Jurkat, Clone E6-1 (cell line): Measurements from ENCODE around the gene LRRIQ3. TPM values are rescaled to one million over a fixed set of nuclear protein-coding genes. Genes with fewer than 3 reads are reported as not detected.
"Not testable (repeated sequence)": the region's sequence is repeated elsewhere in the genome, so short reads cannot be mapped to it uniquely, and the experiment has no call there.

Source experiments
- DNase-seq: peaks from one replicate; pipeline ENCODE4 v3.0.0-alpha.2; 2011; ENCODE audit warnings: low read depth, low spot score
- H3K4me3 ChIP-seq: 2 replicates; pipeline ENCODE4 v1.5.1; 2011; ENCODE audit warnings: mild to moderate bottlenecking, low read length, control low read depth, moderate library complexity
- polyA plus RNA-seq: library from polyadenylated mRNA; unstranded; fragments of >200 nt; gene quantifications from one replicate; pipeline ENCODE4 v1.2.1, GENCODE V29; 2012; ENCODE audit warnings: missing spikeins; ENCODE audit not compliant: insufficient read length, insufficient read depth

LRRIQ3 gene, protein sequence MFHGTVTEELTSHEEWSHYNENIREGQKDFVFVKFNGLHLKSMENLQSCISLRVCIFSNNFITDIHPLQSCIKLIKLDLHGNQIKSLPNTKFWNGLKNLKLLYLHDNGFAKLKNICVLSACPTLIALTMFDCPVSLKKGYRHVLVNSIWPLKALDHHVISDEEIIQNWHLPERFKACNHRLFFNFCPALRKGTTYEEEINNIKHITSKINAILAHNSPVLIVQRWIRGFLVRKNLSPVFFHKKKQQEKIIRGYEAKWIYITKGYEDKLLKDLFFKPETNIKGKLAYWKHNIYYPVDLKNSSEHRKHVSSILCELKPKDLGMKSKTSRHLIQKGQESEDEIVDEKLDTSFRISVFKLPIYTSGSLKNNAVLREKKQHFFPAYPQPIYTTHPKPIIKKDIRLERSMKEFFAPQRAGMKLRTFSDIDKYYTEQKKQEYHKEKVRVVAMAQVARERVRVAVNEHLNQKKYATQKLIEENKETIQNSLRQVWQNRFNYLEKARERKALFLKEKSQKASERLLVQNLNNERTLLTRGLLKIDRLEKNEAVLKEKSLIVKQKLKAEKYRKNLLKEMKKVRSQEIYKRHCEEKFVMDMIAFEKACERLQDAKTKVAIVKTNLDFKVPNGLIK
- polyA plus RNA-seq: 3.6 TPM

DNA sequence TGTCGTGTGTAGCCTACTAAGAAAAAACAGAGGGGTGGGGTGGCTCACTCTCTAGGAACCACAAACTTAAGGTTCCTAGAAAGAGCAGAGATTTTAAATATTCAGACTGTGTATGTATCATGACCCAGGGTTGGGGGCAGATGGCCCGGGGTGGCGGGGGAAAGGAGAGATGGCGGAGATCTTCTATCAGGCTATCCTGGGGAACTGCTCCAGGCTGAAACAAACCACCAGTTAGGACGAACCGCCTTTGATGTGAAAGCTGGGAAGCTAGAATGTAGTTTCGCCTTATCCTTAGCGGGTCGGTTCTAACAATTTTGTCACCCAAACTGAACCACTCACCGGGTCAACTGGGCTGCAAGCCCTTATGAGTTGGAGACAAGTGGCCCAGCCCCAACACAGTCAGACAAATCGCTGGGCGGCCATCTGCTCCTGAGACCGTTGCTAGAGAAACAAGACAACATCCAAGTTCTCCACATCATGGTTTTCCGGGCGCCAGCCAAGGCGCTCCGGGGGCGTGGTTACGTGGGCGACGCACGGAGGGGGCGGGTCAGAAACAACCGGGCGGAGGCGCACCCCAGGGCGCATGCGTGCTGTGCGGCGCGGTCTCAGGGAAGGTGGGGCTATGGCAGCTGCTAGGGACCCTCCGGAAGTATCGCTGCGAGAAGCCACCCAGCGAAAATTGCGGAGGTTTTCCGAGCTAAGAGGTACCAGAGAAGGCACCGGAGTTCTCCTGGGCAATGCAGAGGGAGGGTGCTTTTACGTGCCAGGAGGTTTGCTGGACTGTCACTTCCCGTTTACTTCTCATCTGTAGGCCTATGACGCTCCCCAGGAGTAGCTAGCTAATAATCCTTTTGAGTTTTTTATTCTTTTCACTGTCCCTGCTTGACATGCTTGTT, at the start of gene LRRIQ3, which contains the start of gene FPGT:
TSS of gene LRRIQ3 (minus strand) at position 520 of the 896 bp plus-strand sequence. CDS start 14,492 bp downstream, outside the sequence.
TSS of gene FPGT (plus strand) at position 586 of the 896 bp plus-strand sequence. CDS start at position 623, 37 bp downstream.
- peak within 1 kb of the TSS; percentile 62 for H3K4me3 ChIP-seq
- peak; percentile 90 for DNase-seq

DNA sequence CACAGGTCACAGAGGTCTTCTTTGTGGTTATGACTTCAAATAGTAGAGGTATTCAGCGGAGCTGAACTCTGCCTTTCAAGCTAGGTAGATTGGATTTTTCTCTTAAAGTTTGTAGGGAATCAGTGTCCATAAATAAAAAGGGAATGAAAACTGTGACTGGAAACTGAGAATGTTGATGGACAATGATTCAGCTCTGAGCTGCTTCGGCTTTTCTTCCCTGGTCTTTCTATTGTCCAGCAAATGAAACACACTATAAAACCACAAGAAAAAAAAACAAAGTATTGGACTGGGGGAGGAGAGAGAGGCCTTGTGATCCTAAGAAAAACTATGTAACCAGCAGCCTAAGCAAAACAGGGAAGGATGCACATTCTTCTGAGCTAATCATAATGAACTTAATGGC, 48.3 kb upstream of the LRRIQ3 start:
- H3K4me3 ChIP-seq: no peak overlapping the region
- no peak for DNase-seq

DNA sequence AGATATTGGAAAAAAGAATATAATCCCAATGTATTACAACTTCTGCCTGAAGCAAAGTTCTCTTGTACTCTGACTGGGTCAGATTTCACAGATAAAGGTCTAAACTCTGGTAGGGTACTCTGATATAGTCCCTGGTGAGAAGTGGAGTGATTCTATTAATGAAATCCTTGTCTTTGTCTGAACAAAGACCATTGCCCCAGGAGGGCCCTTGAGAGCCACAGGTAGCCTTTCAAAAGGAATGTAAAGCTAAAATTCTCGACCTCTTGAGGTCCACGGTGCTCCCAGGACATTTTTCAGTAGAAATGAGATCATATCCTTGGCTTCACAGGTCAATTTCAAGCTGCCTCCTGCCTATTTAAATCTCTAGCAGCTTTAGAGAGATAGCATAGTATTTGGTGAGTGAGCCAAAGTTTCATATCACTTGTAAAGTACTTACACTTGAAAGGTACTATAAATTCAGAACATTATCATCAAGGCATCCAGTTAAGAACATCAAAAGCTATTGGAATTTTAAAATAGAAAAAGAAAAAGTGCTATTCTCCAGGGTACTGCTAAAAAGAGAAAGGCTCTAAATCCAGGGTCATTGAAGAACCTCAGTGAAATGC, 47.3 kb upstream of the LRRIQ3 start:
- no peak for DNase-seq
- H3K4me3 ChIP-seq: no peak overlapping the region

DNA sequence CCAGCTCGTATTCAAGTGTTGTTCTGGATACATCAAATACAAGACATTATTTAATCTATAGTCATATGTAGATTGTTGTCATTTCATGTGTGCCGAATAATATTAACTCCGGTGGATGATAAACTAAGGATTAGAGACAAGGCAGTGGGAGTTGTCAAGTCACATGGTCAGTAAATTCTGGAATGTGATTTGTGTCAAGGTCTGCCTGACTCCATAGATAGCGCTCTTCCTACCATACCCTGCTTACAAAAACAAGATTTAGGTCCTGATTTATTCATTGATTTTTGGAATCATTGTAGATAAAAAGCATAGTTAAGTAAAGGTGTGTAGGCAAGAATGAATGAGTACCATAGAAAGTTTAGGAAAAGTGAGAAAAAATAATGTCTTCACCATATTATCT, 39.8 kb upstream of the LRRIQ3 start:
- DNase-seq: no peak
- H3K4me3 ChIP-seq: no peak overlapping the region

DNA sequence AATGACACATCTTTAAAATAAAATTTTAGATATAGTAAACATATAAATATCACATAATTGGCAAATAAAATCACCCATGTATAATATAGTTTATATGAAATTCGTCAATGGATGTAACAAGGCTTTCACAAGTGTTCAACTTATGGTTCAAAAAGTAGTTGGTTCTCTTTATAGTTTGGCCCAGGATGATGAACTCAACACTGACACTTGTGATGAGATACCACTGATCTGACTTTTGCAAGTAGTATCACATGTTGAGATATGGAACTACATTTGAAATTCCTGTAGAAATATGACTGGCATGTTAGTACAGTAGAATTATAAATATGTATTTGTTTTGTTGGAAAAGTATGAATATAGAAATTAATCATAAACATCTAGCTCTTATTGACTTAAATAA, 39.1 kb upstream of the LRRIQ3 start:
- no peak overlapping the region for H3K4me3 ChIP-seq
- DNase-seq: no peak

DNA sequence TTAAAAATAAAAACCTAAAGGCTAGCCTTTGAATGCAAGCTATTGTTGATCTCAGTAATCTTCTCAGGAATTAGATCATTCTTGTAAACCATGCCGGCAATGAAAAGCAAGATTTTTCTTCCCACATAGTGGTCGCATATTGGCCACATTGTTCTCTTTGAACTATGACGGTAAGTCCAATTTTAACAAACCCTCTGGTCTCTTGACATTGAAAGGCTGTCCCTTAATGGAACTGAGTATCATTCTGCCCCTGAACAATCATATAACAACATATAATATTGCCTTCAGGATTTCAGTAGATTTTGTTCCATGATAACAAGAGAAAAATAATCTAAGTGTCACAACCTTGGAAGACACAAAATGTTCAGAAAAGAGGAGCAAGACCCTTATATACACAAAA, 38.5 kb upstream of the LRRIQ3 start:
- H3K4me3 ChIP-seq: no peak overlapping the region
- DNase-seq: no peak

DNA sequence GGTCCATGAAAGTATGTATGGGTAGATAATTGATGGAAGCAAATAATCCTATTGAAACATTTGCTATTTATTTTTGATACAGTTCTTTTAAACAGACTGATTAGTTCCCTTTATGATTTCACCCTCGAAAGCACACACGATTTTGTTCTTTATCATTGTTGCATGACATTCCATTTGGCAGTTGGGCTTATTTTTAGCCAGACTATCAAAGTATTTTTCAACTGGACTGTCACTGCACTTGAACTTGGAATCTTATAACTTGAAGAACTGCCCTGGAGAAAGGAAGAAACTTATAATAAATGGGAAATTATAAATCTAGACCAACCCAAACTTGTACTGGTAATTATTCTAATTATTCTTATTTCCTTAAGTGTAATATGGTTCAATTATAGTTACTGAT, 37.2 kb upstream of the LRRIQ3 start, which contains the start of gene TNNI3K:
TSS of gene TNNI3K (plus strand) at position 235 of the 400 bp plus-strand sequence. CDS start at position 300, 65 bp downstream.
- no peak for DNase-seq
- no peak within 1 kb of the TSS for H3K4me3 ChIP-seq

DNA sequence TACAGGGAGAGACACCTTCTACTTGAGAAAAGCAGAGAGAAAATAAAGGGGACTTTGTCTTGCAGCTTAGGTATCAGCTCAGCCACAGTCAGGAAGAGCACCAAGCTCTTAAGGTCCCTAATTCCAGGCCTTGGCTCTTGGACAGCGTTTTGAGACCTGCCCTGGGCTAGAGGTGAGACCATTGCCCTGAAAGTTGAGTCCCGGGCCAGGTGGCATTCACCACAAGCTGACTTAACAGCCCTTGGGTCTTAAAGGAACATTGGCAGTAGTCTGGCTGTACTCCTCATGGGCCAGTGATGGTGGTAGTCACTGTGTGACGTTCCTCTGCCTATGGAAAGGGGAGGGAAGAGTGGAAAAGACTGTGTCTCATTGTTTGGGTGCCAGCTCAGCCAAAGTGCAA, 25.5 kb upstream of the LRRIQ3 start:
- no peak overlapping the region for H3K4me3 ChIP-seq
- no peak for DNase-seq

DNA sequence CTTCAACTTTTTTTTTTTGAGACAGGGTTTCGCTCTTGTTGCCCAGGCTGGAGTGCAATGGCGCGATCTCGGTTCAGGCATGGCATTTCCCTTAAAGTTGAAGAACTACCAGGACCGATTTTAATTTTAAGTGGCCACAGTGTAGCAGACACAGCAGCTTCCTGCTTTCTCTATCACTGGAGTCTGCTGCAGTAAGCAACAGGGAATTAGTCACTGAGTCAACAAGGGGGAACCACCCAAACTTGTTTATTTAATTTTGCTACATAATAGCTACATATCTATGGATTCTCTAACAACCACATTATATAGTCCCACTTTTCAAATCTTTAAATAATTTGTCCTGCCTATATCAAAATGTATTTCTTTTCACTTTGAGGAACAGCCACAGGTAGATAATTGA, 24.7 kb upstream of the LRRIQ3 start:
- no peak overlapping the region for H3K4me3 ChIP-seq
- DNase-seq: no peak

DNA sequence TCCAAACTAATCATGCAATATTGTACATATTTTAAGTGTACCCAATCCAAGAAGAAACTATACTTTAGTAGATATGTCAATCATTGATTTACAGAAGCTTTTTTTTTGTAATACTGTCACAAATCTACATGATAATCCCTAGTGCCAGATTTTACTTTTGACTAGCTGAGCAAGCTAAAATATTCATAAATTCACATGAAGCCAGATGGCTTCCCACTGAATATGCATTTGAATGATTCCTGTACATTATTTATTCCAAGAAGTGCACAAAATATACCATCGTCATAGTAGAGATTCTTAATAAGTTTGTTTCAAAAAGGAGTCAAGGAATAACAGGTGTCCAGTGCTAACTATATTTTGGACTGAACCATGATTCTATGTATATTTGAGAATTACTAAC, 17.3 kb upstream of the LRRIQ3 start:
- no peak for DNase-seq
- H3K4me3 ChIP-seq: no peak overlapping the region

DNA sequence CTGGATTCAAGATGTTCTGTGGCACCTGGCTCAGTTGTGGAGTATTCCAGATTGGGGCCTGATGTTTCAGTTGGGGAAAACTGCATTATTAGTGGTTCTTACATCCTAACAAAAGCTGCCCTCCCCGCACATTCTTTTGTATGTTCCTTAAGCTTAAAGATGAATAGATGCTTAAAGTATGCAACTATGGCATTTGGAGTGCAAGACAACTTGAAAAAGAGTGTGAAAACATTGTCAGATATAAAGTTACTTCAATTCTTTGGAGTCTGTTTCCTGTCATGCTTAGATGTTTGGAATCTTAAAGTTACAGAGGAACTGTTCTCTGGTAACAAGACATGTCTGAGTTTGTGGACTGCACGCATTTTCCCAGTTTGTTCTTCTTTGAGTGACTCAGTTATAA, 7.3 kb upstream of the LRRIQ3 start:
- no peak for DNase-seq
- no peak overlapping the region for H3K4me3 ChIP-seq

DNA sequence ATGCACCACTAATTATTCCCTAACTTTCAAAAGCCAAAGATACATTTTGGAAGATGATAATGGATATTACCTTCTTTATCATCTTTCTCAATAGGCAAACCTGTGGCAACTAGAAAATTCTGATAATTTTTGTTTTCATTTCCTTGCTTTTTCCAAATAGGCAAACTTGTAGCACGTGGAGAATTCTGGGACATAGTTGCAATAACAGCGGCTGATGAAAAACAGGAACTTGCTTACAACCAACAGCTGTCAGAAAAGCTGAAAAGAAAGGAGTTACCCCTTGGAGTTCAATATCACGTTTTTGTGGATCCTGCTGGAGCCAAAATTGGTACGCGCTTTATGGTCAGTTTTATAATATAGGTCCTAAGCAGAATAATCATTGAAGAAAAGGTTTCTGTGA, 1.5 kb upstream of the LRRIQ3 start:
- no peak for DNase-seq
- no peak overlapping the region for H3K4me3 ChIP-seq

DNA sequence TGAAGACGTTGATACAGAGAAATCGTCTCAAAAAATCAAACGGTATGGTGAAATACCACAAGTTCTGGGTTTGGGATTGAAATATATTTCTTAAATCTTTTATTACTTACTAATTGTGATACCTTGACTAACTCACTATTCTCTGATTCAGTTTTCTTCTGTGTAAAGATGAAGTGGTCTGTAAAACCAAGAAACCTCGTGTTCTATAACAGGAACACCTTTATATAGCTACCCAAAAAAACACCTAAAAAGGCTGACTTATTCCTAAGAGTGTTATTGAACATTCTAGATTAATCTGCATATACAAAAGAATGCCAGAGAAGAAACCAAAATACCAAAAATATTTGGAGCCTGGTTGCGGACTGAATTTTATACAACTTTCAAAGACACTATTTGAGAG, 721 bp downstream of the LRRIQ3 start:
- no peak for DNase-seq
- H3K4me3 ChIP-seq: peak overlapping the region; percentile 62

DNA sequence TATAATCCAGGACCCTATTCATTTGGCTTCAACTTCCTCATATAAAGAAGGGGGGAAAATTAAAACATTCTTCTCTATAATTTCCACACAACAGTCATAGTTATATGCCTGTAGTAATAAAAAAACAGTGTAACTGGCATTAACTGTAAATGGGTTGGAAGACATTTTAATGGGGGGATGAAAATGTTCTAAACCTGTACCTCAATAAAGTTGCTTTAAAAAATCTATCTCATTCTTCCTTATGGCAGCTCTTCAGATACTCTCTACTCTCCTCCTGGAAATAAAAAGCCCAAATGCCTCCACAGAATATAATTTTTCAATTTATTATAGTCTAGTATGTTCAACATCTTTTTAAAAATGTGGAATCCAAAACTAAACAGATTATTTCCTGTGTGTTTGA, 2.6 kb downstream of the LRRIQ3 start:
- no peak for DNase-seq

DNA sequence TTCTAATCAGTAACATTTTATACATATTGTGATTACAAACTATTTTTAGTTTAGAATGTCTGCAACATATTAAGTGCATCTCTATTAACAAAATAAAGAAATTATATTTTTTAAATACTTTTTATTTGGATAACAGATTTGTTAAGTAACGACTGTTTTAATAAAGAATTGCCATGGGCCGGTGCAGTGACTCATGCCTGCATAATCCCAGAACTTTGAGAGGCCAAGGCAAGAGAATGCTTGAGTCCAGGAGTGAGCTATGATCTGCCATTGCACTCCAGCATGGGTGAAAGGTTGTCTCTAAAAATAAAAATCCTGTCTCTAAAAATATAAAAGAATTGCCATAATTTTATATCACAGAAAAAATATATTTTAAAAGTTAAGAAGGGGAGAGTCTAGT, 4.1 kb downstream of the LRRIQ3 start:
- no peak for DNase-seq
- no peak overlapping the region for H3K4me3 ChIP-seq

More for the DNA sequence above, 2.6 kb downstream of the LRRIQ3 start:
- no peak overlapping the region for H3K4me3 ChIP-seq

DNA sequence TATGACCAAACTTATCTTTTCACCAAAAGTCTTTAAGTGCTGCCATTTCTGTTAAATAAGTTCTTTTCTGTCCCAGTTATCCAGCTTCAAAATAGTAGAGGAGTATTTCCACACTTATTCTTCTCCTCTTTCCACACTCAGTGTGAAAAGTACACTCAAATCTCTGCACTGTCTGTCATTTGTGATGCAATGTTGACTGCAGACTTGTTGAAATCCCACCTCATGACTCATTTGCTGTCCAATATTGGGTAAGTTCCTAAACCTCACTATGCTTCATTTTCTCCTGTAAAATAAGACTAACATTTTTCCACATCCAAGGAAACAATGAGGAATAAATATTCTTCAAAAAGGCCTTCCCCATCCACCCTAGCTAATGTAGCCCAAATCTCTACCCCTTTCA, 17.5 kb downstream of the LRRIQ3 start:
- DNase-seq: no peak
- no peak overlapping the region for H3K4me3 ChIP-seq

DNA sequence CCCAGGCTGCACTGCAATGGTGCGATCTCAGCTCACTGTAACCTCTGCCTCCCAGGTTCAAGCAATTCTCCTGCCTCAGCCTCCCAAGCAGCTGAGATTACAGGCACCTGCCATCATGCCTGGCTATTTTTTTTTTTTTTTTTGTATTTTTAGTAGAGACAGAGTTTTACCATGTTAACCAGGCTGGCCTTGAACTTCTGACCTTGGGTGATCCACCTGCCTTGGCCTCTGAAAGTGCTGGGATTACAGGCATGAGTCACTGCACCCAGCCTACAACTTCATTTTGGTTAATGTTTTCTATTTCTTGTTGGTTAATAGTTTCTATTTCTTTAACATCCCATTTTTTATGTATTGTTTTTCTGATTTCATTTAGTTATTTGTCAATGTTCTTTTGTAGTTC, 23.6 kb downstream of the LRRIQ3 start:
- not testable (repeated sequence) for H3K4me3 ChIP-seq, DNase-seq

DNA sequence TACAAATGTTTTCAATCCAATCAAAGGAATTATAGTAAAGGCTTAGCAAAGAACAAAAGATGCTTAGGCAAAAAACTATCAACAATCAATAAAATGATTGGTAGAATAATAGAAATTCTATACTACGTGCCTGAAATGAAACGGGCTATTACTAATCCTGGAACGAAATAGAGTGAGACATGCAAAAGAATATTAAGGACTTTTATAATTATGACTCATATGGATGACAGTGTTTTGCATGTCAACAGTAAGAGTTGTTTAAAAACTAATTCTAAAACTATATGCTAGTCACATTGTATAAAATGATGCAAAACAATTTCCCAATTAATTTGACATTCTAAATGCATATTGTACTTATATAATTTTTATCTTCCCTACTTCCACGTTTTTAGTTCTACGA, 35.6 kb downstream of the LRRIQ3 start:
- no peak overlapping the region for H3K4me3 ChIP-seq
- no peak for DNase-seq

DNA sequence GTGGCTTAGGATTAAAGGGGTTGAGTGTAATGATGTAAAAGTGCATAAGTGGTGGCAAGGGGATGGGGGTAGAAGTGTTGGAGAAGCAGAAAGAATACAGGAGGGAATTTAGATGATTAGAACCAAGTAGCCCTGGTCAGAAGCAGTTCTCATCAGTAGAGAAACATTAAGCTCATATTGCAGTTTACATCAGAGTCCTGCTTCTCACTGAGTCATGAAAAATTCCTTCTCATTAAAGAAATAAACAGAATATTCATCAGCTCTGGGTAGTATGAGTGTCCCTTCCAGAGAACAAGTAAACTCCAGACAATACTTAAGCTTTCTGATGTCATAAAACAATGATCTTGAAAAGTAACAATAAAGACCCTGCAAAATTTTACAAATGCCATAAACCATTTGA, 36.5 kb downstream of the LRRIQ3 start:
- no peak overlapping the region for H3K4me3 ChIP-seq
- DNase-seq: no peak
